ENCODE results near the gene CHERP. TPM values are rescaled to one million over a fixed set of nuclear protein-coding genes. Genes with fewer than 3 reads are reported as not detected.

Gene CHERP
- total and polyA plus RNA-seq, 2 of the 8 experiments (the other 6 are each of a cell fraction or from before 2014, with no cell fraction given) = 13.9 to 73.7 TPM

- TF ChIP-seq TAF7 (optimal IDR thresholded peaks at IDR 0.05; ENCODE audit: borderline replicate concordance, low read depth, low read length) = peak; percentile 87
- TF ChIP-seq MAFK (IDR thresholded peaks at IDR 0.05; ENCODE audit: low read depth, low read length) = no peak
- no peak for TF ChIP-seq SP4 (IDR thresholded peaks at IDR 0.05; ENCODE audit: low read length)
- TF ChIP-seq EGR1 (IDR thresholded peaks at IDR 0.05; ENCODE audit: borderline replicate concordance, low read depth, low read length) = peak; percentile 84
- peak; percentile 93 for TF ChIP-seq SAP30 (IDR thresholded peaks at IDR 0.05; ENCODE audit: insufficient read depth, insufficient replicate concordance, low read length)
- TF ChIP-seq JUN (IDR thresholded peaks at IDR 0.05; ENCODE audit: low read depth, low read length) = no peak
- no peak for TF ChIP-seq CEBPB (IDR thresholded peaks at IDR 0.05; ENCODE audit: low read depth, low read length)
- TF ChIP-seq TCF12 (IDR thresholded peaks at IDR 0.05; ENCODE audit: low read depth, low read length) = no peak
- TF ChIP-seq SIN3A (conservative IDR thresholded peaks at IDR 0.05 in 1 of 2, IDR thresholded peaks at IDR 0.05 in 1 of 2; ENCODE audit: low read depth in 1 of 2, low read length in 2 of 2) = peak; percentile 68 to 93; a peak in 3 of 4 replicates
- peak; percentile 85 for TF ChIP-seq SRF (IDR thresholded peaks at IDR 0.05; ENCODE audit: low read depth, low read length)
- no peak for TF ChIP-seq POU5F1 (IDR thresholded peaks at IDR 0.05; ENCODE audit: low read depth, low read length)
- TF ChIP-seq SUZ12 (IDR thresholded peaks at IDR 0.05; ENCODE audit: low read length) = no peak
- TF ChIP-seq USF2 (IDR thresholded peaks at IDR 0.05; ENCODE audit: low read length) = peak; percentile 8; the same call in 1 of the 2 replicates
- TF ChIP-seq ATF2 (IDR thresholded peaks at IDR 0.05; ENCODE audit: low read length) = no peak
- TF ChIP-seq POLR2A (IDR thresholded peaks at IDR 0.05; ENCODE audit: control extremely low read depth in 1 of 2, low read depth in 2 of 2, low read length in 2 of 2) = peak in 1 of 2 experiments; percentile 80; a peak in 2 of 3 replicates
- TF ChIP-seq RXRA (IDR thresholded peaks at IDR 0.05; ENCODE audit: insufficient read depth, low read depth, low read length) = no peak
- TF ChIP-seq RFX5 (IDR thresholded peaks at IDR 0.05; ENCODE audit: borderline replicate concordance, low read depth, low read length) = no peak; the same call in 1 of the 2 replicates
- no peak for TF ChIP-seq SIX5 (IDR thresholded peaks at IDR 0.05; ENCODE audit: low read depth, low read length)
- no peak for TF ChIP-seq ZNF274 (IDR thresholded peaks at IDR 0.05; ENCODE audit: borderline replicate concordance, extremely low read depth, low read length)
- TF ChIP-seq BCL11A (IDR thresholded peaks at IDR 0.05; ENCODE audit: low read depth in 2 of 2, low read length in 2 of 2) = no peak
Observed at GRCh38 chr19:16572332-16573211, 30.3 kb upstream of the CHERP start, which contains the start of gene SLC35E1 (continued).

Data from H1 (cell line).